ENCODE results near the gene KCNIP2. TPM values are rescaled to one million over a fixed set of nuclear protein-coding genes. Genes with fewer than 3 reads are reported as not detected.

KCNIP2 gene
- total and polyA plus RNA-seq, 2 of the 13 experiments (the other 11 are each of a cell fraction or from before 2014, with no cell fraction given): 0.42 to 0.70 TPM

GRCh38 chr10:101840741-101841453, 2.7 kb downstream of the KCNIP2 start (continued):
- no peak for TF ChIP-seq YEATS2 (CRISPR knock-in tag; IDR thresholded peaks at IDR 0.05; ENCODE audit: borderline replicate concordance)
- no peak for TF ChIP-seq RBFOX2 (IDR thresholded peaks at IDR 0.05; ENCODE audit: low read depth, low read length)
- no peak for TF ChIP-seq HBP1 (CRISPR knock-in tag; IDR thresholded peaks at IDR 0.05; ENCODE audit: low read depth)
- TF ChIP-seq ZNF619 (CRISPR knock-in tag; IDR thresholded peaks at IDR 0.05): no peak
- TF ChIP-seq ZNF225 (CRISPR knock-in tag; IDR thresholded peaks at IDR 0.05): no peak
- peak; percentile 84 for TF ChIP-seq XRCC5 (optimal IDR thresholded peaks at IDR 0.05; ENCODE audit: low read length)
- TF ChIP-seq FUBP1 (CRISPR knock-in tag; IDR thresholded peaks at IDR 0.05; ENCODE audit: borderline replicate concordance): no peak
- TF ChIP-seq SMC3 (IDR thresholded peaks at IDR 0.05; ENCODE audit: low read length): peak; percentile 51; the same call in 1 of the 2 replicates
- TF ChIP-seq BORCS8-MEF2B (CRISPR knock-in tag; IDR thresholded peaks at IDR 0.05): peak; percentile 27; the same call in 1 of the 2 replicates
- no peak for TF ChIP-seq ZNF230 (CRISPR knock-in tag; IDR thresholded peaks at IDR 0.05)
- no peak for TF ChIP-seq ZNF678 (CRISPR knock-in tag; IDR thresholded peaks at IDR 0.05)
- peak; percentile 47 for TF ChIP-seq YY1 (IDR thresholded peaks at IDR 0.05; ENCODE audit: insufficient read depth, insufficient replicate concordance, low read depth, low read length)
- no peak for TF ChIP-seq MEF2D (CRISPR knock-in tag; IDR thresholded peaks at IDR 0.05)
- TF ChIP-seq TBP (CRISPR knock-in tag; IDR thresholded peaks at IDR 0.05): no peak
- no peak for TF ChIP-seq FOXO1 (CRISPR knock-in tag; IDR thresholded peaks at IDR 0.05)
- peak in 1 of 2 experiments; percentile 51; a peak in 1 of 4 replicates for TF ChIP-seq HMGXB4 (CRISPR knock-in tag; IDR thresholded peaks at IDR 0.05; ENCODE audit: borderline replicate concordance in 1 of 2, low read depth in 1 of 2)
- no peak for TF ChIP-seq FOXM1 (CRISPR knock-in tag; IDR thresholded peaks at IDR 0.05)
- no peak for TF ChIP-seq DRAP1 (CRISPR knock-in tag; IDR thresholded peaks at IDR 0.05)
- TF ChIP-seq ZKSCAN1 (IDR thresholded peaks at IDR 0.05; ENCODE audit: low read length): no peak
- TF ChIP-seq SKIL (CRISPR knock-in tag; IDR thresholded peaks at IDR 0.05; ENCODE audit: borderline replicate concordance): no peak
- TF ChIP-seq MXD1 (CRISPR knock-in tag; IDR thresholded peaks at IDR 0.05): no peak
